Liver (tissue), 3 donors: ENCODE measurements around the gene TPST1.

ENCODE experiments used
- CTCF ChIP-seq: fragments of 150-350 bp; IDR thresholded peaks from 2 replicates; pipeline ENCODE4 v1.5.1; 2017; ENCODE audit warnings: improper control_type of control experiment, low read depth, low read length; ENCODE audit not compliant: missing input control
- GABPA ChIP-seq, 2 donors: IDR thresholded peaks in 1 of 2; conservative IDR thresholded peaks in 1 of 2; 2 replicates each; pipeline ENCODE4 v1.6.1; 2016; ENCODE audit warnings: antibody characterized with exemption in 2 of 2, mild to moderate bottlenecking in 1 of 2, moderate library complexity in 1 of 2
- NR2F2 ChIP-seq: IDR thresholded peaks from 2 replicates; pipeline ENCODE4 v1.6.1; 2016; ENCODE audit warnings: antibody characterized with exemption
- RXRA ChIP-seq, 2 donors: IDR thresholded peaks; 2 replicates each; pipeline ENCODE4 v1.6.1; 2017 to 2018; ENCODE audit warnings: antibody characterized with exemption in 2 of 2, mild to moderate bottlenecking in 1 of 2
- donor health status: healthy.
- donor health status: healthy.

- TF ChIP-seq NR2F2 (no peak), CTCF (no peak), GABPA (IDR thresholded peaks at IDR 0.05 in 1 of 2, conservative IDR thresholded peaks at IDR 0.05 in 1 of 2) (no peak), RXRA (IDR thresholded peaks at IDR 0.05) (no peak)
Measured at GRCh38 chr7:66319407-66319979, 114.4 kb downstream of the TPST1 start.
